ENCODE results near the gene CLCNKA.

CLCNKA gene

GRCh38 chr1:16063921-16064320, 42.1 kb downstream of the CLCNKA start:
- Mint-ChIP-seq H3K27ac (no peak overlapping the region), H3K36me3 (no peaks in the 10 kb centered on the region), H3K9me3 (no peaks in the 10 kb centered on the region), H3K4me3 (no peak overlapping the region), H3K27me3 (peaks cover 27% of the 10 kb centered on the region), H3K4me1 (peaks cover 8% of the 10 kb centered on the region)
- no peak for ATAC-seq (ENCODE audit: low read depth)
- DNase-seq (ENCODE audit: low spot score in 2 of 2) = no peak

DNA sequence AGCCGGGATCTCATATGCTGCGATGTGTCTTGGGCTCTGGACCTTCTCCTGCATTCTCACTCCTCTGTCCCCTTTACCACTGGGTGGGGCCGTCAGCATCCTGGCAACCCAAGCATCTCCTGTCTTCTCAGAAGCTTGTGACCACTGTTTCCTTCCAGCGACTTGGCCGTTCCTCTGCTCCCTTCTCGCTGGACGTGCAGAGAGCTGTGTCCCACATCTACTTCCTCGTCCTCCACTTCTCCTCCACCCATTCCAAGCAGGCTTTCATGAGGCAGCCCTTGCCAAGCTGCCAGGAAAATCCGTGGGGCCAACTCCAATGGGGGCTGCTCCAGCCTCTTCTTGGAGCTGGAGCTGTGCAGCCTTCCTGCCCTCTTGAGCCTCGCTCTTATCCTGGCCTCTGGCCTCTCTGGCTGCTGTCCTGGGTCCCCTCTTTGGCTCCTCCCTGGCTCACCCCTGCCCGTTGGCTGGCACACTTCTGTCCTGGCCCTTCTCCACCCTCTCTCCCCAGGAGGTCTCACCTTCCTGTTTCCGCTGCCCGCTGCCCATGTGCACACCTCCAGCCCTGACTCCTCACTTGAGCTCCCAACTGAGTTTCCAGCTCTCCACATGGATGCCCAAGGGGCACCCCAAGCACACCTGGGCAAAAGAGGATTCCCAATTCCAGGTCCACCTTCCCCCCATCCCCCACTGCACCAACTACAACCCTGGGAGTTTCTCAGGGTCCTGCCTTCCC, 42.9 kb downstream of the CLCNKA start:
- H3K4me3 Mint-ChIP-seq = no peak overlapping the region
- no peak overlapping the region for H3K27ac Mint-ChIP-seq
- ATAC-seq (ENCODE audit: low read depth) (no peak), DNase-seq (ENCODE audit: low spot score in 2 of 2) (no peak)
- H3K36me3 Mint-ChIP-seq = no peaks in the 10 kb centered on the region
- H3K4me1 Mint-ChIP-seq = peaks cover 8% of the 10 kb centered on the region
- H3K9me3 Mint-ChIP-seq = no peaks in the 10 kb centered on the region
- H3K27me3 Mint-ChIP-seq = peaks cover 28% of the 10 kb centered on the region

DNA sequence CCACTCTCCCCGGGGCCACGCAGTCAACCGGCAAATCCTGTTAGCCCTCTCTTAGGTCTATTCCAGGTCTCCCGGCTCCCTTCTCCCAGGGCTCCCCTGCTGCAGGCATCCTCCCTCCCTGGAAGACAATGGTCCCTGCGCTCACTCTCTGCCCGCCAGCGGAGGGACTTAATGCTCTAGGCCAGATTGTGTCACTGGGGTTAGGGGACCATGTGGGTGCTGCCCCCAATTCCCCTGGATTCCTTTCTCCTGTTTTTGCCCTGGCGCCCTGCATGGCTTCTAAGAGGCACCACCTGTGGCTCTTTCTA, 43.4 kb downstream of the CLCNKA start:
- Mint-ChIP-seq H3K4me3 (no peak overlapping the region), H3K4me1 (peaks cover 10% of the 10 kb centered on the region), H3K27ac (no peak overlapping the region), H3K36me3 (no peaks in the 10 kb centered on the region), H3K9me3 (no peaks in the 10 kb centered on the region), H3K27me3 (peaks cover 28% of the 10 kb centered on the region)
- ATAC-seq (ENCODE audit: low read depth) = no peak
- no peak for DNase-seq (ENCODE audit: low spot score in 2 of 2)

- DNase-seq (ENCODE audit: low spot score in 2 of 2) = no peak
- Mint-ChIP-seq H3K9me3 (no peaks in the 10 kb centered on the region), H3K27ac (no peak overlapping the region), H3K36me3 (no peaks in the 10 kb centered on the region), H3K4me1 (peaks cover 10% of the 10 kb centered on the region), H3K4me3 (no peak overlapping the region), H3K27me3 (peaks cover 19% of the 10 kb centered on the region)
- ATAC-seq (ENCODE audit: low read depth) = no peak
Measured at GRCh38 chr1:16066245-16066644, 44.4 kb downstream of the CLCNKA start.

DNA sequence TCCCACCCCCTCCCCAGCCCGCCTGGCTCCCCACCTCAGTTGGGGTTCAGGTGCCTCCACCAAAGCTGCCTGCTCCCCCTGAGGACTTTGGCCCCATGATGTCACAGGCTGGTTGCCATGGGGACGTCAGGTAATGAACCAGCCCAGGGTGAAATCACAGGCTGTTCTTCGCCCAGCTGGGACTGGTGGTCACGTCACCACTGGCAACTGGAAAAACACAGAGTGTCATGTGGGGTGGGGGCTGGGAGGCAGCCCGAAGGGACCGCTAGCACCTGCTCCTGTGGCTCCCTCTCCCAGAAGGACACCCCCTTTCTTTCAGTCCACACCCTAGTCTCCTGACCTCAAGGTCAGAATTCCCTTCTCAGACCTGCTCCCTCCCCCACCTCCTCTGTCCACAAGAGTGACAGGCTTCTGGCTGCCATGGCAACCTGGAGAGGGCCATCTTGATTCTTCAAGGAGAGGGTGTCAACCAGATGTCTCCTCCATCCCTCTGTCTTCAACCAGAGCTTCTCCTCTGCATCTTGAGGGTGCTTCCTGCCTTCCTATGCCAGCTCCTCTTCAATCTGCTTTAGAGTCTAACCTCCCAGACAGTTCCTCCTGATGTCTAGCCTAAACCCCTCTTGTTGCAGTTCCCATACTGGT, 45.4 kb downstream of the CLCNKA start:
- Mint-ChIP-seq H3K4me3 (no peak overlapping the region), H3K27me3 (peaks cover 19% of the 10 kb centered on the region), H3K27ac (no peak overlapping the region), H3K9me3 (no peaks in the 10 kb centered on the region), H3K36me3 (no peaks in the 10 kb centered on the region), H3K4me1 (peaks cover 10% of the 10 kb centered on the region)
- DNase-seq (ENCODE audit: low spot score in 2 of 2) (no peak), ATAC-seq (ENCODE audit: low read depth) (peak; percentile 70)

DNA sequence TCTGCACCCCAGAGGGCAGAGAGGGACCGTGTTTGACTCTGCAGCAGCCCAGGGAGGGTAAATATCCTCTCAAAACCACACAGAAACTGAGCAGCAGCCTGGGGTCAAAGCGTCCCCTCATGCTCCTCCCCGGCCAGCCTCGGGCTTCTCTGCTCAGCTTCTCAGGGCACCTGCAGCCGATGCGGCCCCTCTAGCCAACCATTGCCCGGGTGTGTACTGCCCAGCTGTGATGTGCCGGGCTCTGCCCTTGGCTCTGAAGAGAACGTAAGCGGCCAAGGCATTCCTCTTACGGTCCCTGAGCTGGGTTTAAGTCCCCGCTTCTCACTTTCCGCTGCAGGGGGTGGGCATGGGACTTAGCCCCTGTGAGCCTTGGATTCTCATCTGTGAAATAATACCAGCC, 46.1 kb downstream of the CLCNKA start:
- peaks cover 19% of the 10 kb centered on the region for H3K27me3 Mint-ChIP-seq
- no peak for ATAC-seq (ENCODE audit: low read depth)

GRCh38 chr1:16068356-16069270, 46.8 kb downstream of the CLCNKA start:
- H3K4me1 Mint-ChIP-seq = peaks cover 10% of the 10 kb centered on the region
- H3K27ac Mint-ChIP-seq = no peak overlapping the region
- no peak overlapping the region for H3K4me3 Mint-ChIP-seq
- DNase-seq (ENCODE audit: low spot score in 2 of 2) = no peak
- no peaks in the 10 kb centered on the region for H3K36me3 Mint-ChIP-seq
- no peaks in the 10 kb centered on the region for H3K9me3 Mint-ChIP-seq
- ATAC-seq (ENCODE audit: low read depth) = no peak
- H3K27me3 Mint-ChIP-seq = peaks cover 19% of the 10 kb centered on the region

More for the DNA sequence above, 46.1 kb downstream of the CLCNKA start:
- H3K9me3 Mint-ChIP-seq = no peaks in the 10 kb centered on the region
- no peaks in the 10 kb centered on the region for H3K36me3 Mint-ChIP-seq
- no peak for DNase-seq (ENCODE audit: low spot score in 2 of 2)
- H3K27ac Mint-ChIP-seq = no peak overlapping the region
- H3K4me1 Mint-ChIP-seq = peaks cover 10% of the 10 kb centered on the region
- H3K4me3 Mint-ChIP-seq = no peak overlapping the region

DNA sequence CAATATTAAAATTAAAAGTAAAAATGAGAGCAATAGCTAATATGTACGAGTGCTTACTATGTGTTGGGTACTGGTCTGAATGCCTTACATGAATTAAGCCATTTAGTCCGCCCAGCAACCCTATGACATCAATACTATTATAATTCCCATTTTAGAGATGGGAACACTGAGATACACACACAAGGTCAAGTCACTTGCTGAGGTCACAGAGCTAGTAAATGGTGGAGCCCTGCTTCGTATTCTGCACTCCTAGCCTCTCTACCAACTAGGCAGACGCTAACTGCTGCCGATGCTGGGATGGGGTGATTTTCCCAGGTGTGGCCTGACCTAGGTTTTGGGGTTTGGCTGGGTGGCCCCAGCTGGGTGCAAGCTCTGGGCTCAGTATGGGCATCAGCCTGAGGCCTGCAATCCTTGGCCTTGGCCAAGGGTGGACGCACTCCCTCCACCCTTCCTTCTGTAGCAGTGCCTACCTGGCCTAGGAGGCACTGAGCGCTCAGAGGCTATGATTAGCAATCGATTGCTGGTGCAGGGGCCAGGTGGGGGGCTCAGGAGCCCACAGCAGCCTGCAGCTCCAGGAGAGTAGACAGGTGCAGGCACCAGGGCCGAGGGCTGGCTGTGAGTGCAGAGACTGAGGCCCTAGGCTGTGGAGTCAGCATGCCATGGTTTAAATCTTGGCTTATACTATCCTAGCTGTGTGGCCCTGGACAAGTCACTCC, 49.0 kb downstream of the CLCNKA start:
- DNase-seq (ENCODE audit: low spot score in 2 of 2) = no peak
- ATAC-seq (ENCODE audit: low read depth) = no peak
- H3K4me1 Mint-ChIP-seq = peaks cover 11% of the 10 kb centered on the region
- H3K36me3 Mint-ChIP-seq = no peaks in the 10 kb centered on the region
- H3K27ac Mint-ChIP-seq = no peak overlapping the region
- H3K9me3 Mint-ChIP-seq = no peaks in the 10 kb centered on the region
- H3K4me3 Mint-ChIP-seq = no peak overlapping the region
- H3K27me3 Mint-ChIP-seq = peaks cover 14% of the 10 kb centered on the region

DNA sequence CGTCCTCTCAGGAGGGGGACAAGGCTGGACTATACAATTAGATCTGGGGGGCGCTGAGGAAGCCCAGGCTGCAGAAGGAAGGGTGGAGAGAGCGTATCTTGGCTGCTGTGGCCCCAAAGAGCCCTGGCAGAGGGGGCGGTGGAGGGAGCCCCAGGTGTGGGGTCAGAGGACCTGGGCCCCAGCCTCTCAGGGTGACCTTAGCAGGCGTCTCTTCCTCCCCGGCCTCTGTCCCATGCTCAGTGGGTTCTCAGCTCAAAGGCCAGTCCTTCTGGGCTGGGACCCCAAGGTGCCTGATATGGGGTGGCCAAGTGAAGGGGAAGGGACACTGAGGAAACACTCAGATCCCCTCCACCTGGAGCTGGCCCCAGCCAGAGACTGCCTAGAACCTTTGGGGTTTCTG, 49.8 kb downstream of the CLCNKA start:
- H3K4me3 Mint-ChIP-seq = no peak overlapping the region
- DNase-seq (ENCODE audit: low spot score in 2 of 2) = no peak

GRCh38 chr1:16072095-16072494, 50.3 kb downstream of the CLCNKA start:
- Mint-ChIP-seq H3K27ac (no peak overlapping the region), H3K9me3 (no peaks in the 10 kb centered on the region), H3K36me3 (no peaks in the 10 kb centered on the region), H3K4me1 (peaks cover 11% of the 10 kb centered on the region), H3K4me3 (no peak overlapping the region), H3K27me3 (peaks cover 16% of the 10 kb centered on the region)
- DNase-seq (ENCODE audit: low spot score in 2 of 2) = no peak
- ATAC-seq (ENCODE audit: low read depth) = no peak

More for the DNA sequence above, 49.8 kb downstream of the CLCNKA start:
- Mint-ChIP-seq H3K9me3 (no peaks in the 10 kb centered on the region), H3K36me3 (no peaks in the 10 kb centered on the region), H3K27me3 (peaks cover 16% of the 10 kb centered on the region), H3K27ac (no peak overlapping the region), H3K4me1 (peaks cover 11% of the 10 kb centered on the region)
- ATAC-seq (ENCODE audit: low read depth) = no peak

- peak overlapping the region; percentile 47 for H3K4me3 Mint-ChIP-seq
- ATAC-seq (ENCODE audit: low read depth) = peak; percentile 15
Measured at GRCh38 chr1:16072616-16073484, 51.0 kb downstream of the CLCNKA start.

DNA sequence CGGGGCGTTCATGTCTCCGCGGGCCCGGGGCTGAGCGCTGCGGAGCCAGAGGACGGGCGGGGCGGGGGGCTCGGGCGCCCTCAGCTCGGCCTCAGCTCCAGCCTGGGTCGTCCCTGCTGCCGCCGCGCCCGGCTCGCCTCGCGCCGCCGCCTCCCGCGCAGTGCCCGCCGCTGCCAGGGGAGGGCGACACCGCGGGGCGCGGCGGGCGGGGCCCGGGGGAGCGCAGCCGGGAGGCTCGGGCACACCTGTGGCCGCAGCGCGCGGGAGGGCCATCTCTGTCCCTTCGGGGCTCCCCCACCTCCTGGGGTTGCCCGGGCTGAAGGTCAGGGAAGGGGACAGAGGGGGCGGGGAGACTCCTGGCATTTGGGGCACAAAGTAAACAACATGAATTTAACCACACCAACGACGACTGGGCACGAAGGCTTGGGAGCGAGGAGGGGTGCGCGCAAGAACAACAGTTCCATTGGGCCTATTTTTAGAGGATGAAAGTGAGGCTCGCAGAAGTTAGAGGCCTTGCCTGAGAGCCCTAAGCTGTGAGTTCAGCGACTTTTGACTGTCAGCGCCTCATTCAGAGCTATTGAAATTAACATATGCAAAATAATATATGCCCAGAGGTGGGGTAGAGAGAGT, 51.8 kb downstream of the CLCNKA start, which contains the start of gene FAM131C:
FAM131C (minus strand) TSS at position 162 of the 630 bp plus-strand sequence. CDS start 209 bp downstream, outside the sequence.
- peaks cover 11% of the 10 kb centered on the region for H3K4me1 Mint-ChIP-seq
- peaks cover 16% of the 10 kb centered on the region for H3K27me3 Mint-ChIP-seq
- DNase-seq (ENCODE audit: low spot score in 2 of 2) = peak; percentile 59 to 61
- H3K4me3 Mint-ChIP-seq = peak within 1 kb of the TSS; percentile 77
- H3K9me3 Mint-ChIP-seq = no peaks in the 10 kb centered on the region
- no peaks in the 10 kb centered on the region for H3K36me3 Mint-ChIP-seq
- peak; percentile 92 for ATAC-seq (ENCODE audit: low read depth)
- H3K27ac Mint-ChIP-seq = no peak within 1 kb of the TSS

More at GRCh38 chr1:16072616-16073484, 51.0 kb downstream of the CLCNKA start:
- Mint-ChIP-seq H3K27me3 (peaks cover 16% of the 10 kb centered on the region), H3K4me1 (peaks cover 11% of the 10 kb centered on the region), H3K9me3 (no peaks in the 10 kb centered on the region), H3K27ac (no peak overlapping the region), H3K36me3 (no peaks in the 10 kb centered on the region)
- DNase-seq (ENCODE audit: low spot score in 2 of 2) = no peak

Measured in memory B cell (primary cell).